LNCaP clone FGC (cell line): ENCODE measurements around the gene MTURN.

Experiments
- DNase-seq: peaks from one replicate; pipeline ENCODE4 v3.0.0-alpha.2; 2011; ENCODE audit warnings: low read depth
- H3K4me3 ChIP-seq: 2 replicates; pipeline ENCODE4 v1.5.1; 2011; ENCODE audit warnings: mild to moderate bottlenecking, low read depth, low read length, control low read depth
- CTCF ChIP-seq: IDR thresholded peaks from 2 replicates; pipeline ENCODE4 v1.5.1; 2012; ENCODE audit warnings: mild to moderate bottlenecking; ENCODE audit not compliant: control insufficient read depth, insufficient read depth; ENCODE audit errors: extremely low read depth

MTURN gene

GRCh38 chr7:30188811-30189210 lies 54.0 kb downstream of the MTURN start:
- no peak overlapping the region for H3K4me3 ChIP-seq
- no peak for DNase-seq
- no peak for TF ChIP-seq CTCF

GRCh38 chr7:30191809-30192208 lies 57.0 kb downstream of the MTURN start:
- no peak for DNase-seq
- H3K4me3 ChIP-seq, result no peak overlapping the region
- no peak for TF ChIP-seq CTCF

GRCh38 chr7:30193336-30193943 lies 58.7 kb downstream of the MTURN start:
- no peak for DNase-seq
- H3K4me3 ChIP-seq, result no peak overlapping the region
- TF ChIP-seq CTCF, result no peak

- TF ChIP-seq CTCF, result no peak
- H3K4me3 ChIP-seq, result no peak overlapping the region
- no peak for DNase-seq
Measured at GRCh38 chr7:30196408-30196807, 61.6 kb downstream of the MTURN start.

- no peak for TF ChIP-seq CTCF
- no peak overlapping the region for H3K4me3 ChIP-seq
- DNase-seq, result no peak
Measured at GRCh38 chr7:30197438-30197837, 62.7 kb downstream of the MTURN start.

GRCh38 chr7:30199271-30199670 lies 64.5 kb downstream of the MTURN start:
- H3K4me3 ChIP-seq, result no peak overlapping the region
- DNase-seq, result no peak
- no peak for TF ChIP-seq CTCF

- no peak overlapping the region for H3K4me3 ChIP-seq
- no peak for TF ChIP-seq CTCF
- DNase-seq, result no peak
Measured at GRCh38 chr7:30200591-30200990, 65.8 kb downstream of the MTURN start.
